Endodermal cell (in vitro differentiated cells): ENCODE data around the gene KDSR. TPM values are rescaled to one million over a fixed set of nuclear protein-coding genes. Genes with fewer than 3 reads are reported as not detected.

Source experiments
- DNase-seq: peaks from one replicate; pipeline ENCODE4 v3.0.0-alpha.2; 2017
- H3K27ac ChIP-seq: 2 replicates; pipeline ENCODE4 v1.5.1; 2013; ENCODE audit warnings: mild to moderate bottlenecking, low read depth, low read length, moderate library complexity
- H3K27me3 ChIP-seq: 2 replicates; pipeline ENCODE4 v1.6.1; 2013; ENCODE audit warnings: mild to moderate bottlenecking, low read length, moderate library complexity; ENCODE audit not compliant: insufficient read depth, control insufficient read depth, poor library complexity, severe bottlenecking
- H3K36me3 ChIP-seq: 2 replicates; pipeline ENCODE4 v1.7.0; 2013; ENCODE audit warnings: mild to moderate bottlenecking, low read length, moderate library complexity; ENCODE audit not compliant: control insufficient read depth, insufficient read depth
- H3K4me1 ChIP-seq: one replicate; pipeline ENCODE4 v1.7.0; 2013; ENCODE audit warnings: low read length; ENCODE audit not compliant: control insufficient read depth, insufficient read depth
- H3K4me3 ChIP-seq: 2 replicates; pipeline ENCODE4 v1.5.1; 2013; ENCODE audit warnings: mild to moderate bottlenecking, low read length, moderate library complexity
- H3K9ac ChIP-seq: 2 replicates; pipeline ENCODE4 v1.6.1; 2013; ENCODE audit warnings: mild to moderate bottlenecking, low read length, moderate library complexity; ENCODE audit not compliant: poor library complexity, severe bottlenecking; ENCODE audit errors: extremely low read depth
- H3K9me3 ChIP-seq: 2 replicates; pipeline ENCODE4 v1.6.1; 2013; ENCODE audit warnings: mild to moderate bottlenecking, low read length, moderate library complexity; ENCODE audit not compliant: control insufficient read depth
- H3K27ac Mint-ChIP-seq: 2 replicates; pipeline ENCODE4 v1.8.0; 2020; ENCODE audit warnings: mixed read lengths
- H3K27me3 Mint-ChIP-seq: 2 replicates; pipeline ENCODE4 v1.8.0; 2021; ENCODE audit warnings: mild to moderate bottlenecking, mixed read lengths; ENCODE audit not compliant: insufficient read depth
- H3K36me3 Mint-ChIP-seq: 2 replicates; pipeline ENCODE4 v1.8.0; 2020; ENCODE audit warnings: low read depth, mixed read lengths
- H3K4me1 Mint-ChIP-seq: 2 replicates; pipeline ENCODE4 v1.8.0; 2020; ENCODE audit warnings: mixed read lengths
- H3K4me3 Mint-ChIP-seq: 2 replicates; pipeline ENCODE4 v1.8.0; 2020; ENCODE audit warnings: mild to moderate bottlenecking, moderate library complexity, mixed read lengths
- H3K9me3 Mint-ChIP-seq: 2 replicates; pipeline ENCODE4 v1.8.0; 2020; ENCODE audit warnings: mild to moderate bottlenecking, mixed read lengths
- WGBS, 2 experiments: methylation state at CpG; one replicate each; pipeline versions ENCODE4 v1.1.5 to v1.1.7; 2013; ENCODE audit warnings: missing lambda C conversion rate in 2 of 2, mixed read lengths in 1 of 2; ENCODE audit not compliant: insufficient coverage in 1 of 2, insufficient read length in 1 of 2; 5-methylcytosine and 5-hydroxymethylcytosine counted together
- total RNA-seq, 2 donors: library from RNA; stranded (reverse); fragmentation: NEBNext Ultra II Directional in 1 of 2; extraction: Animal tissue kit (Norgen Biotek cat#: 25700) in 1 of 2; gene quantifications; 2 replicates in 1 of 2; 3 replicates in 1 of 2; pipeline ENCODE4 v1.2.1, GENCODE V29; 2021
- TF ChIP-seq, protein P1 (sequence below): fragments of 200-600 bp; sonication (generic); conservative IDR thresholded peaks from 2 replicates; pipeline ENCODE4 v1.5.0; 2021; ENCODE audit warnings: antibody characterized with exemption, mild to moderate bottlenecking

The KDSR gene
- total RNA-seq, 2 donors from 2014 or later: 39.3 to 51.0 TPM

- no peak for DNase-seq
- no peaks in the 10 kb centered on the region for H3K4me1 Mint-ChIP-seq
- H3K4me1 ChIP-seq: no peaks in the 10 kb centered on the region
- H3K27ac ChIP-seq: no peak overlapping the region
- H3K27ac Mint-ChIP-seq: no peak overlapping the region
- peaks cover 36% of the 10 kb centered on the region for H3K27me3 Mint-ChIP-seq
- H3K36me3 Mint-ChIP-seq: no peaks in the 10 kb centered on the region
- no peaks in the 10 kb centered on the region for H3K9me3 Mint-ChIP-seq
- H3K27me3 ChIP-seq: peaks cover 32% of the 10 kb centered on the region
- TF ChIP-seq, protein P1, sequence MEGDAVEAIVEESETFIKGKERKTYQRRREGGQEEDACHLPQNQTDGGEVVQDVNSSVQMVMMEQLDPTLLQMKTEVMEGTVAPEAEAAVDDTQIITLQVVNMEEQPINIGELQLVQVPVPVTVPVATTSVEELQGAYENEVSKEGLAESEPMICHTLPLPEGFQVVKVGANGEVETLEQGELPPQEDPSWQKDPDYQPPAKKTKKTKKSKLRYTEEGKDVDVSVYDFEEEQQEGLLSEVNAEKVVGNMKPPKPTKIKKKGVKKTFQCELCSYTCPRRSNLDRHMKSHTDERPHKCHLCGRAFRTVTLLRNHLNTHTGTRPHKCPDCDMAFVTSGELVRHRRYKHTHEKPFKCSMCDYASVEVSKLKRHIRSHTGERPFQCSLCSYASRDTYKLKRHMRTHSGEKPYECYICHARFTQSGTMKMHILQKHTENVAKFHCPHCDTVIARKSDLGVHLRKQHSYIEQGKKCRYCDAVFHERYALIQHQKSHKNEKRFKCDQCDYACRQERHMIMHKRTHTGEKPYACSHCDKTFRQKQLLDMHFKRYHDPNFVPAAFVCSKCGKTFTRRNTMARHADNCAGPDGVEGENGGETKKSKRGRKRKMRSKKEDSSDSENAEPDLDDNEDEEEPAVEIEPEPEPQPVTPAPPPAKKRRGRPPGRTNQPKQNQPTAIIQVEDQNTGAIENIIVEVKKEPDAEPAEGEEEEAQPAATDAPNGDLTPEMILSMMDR: no peak
- no peaks in the 10 kb centered on the region for H3K36me3 ChIP-seq
- WGBS, 2 experiments: 90 to 94% methylated on average over 4 to 5 of the region's 5 CpGs
- H3K4me3 ChIP-seq: no peak overlapping the region
- H3K4me3 Mint-ChIP-seq: no peak overlapping the region
- no peak overlapping the region for H3K9ac ChIP-seq
- no peaks in the 10 kb centered on the region for H3K9me3 ChIP-seq
Observed at GRCh38 chr18:63312737-63313395, 54.1 kb downstream of the KDSR start.

- no peak for DNase-seq
- peaks cover 24% of the 10 kb centered on the region for H3K27me3 ChIP-seq
- H3K27ac ChIP-seq: no peak overlapping the region
- Mint-ChIP-seq H3K4me1 (no peaks in the 10 kb centered on the region), H3K27ac (no peak overlapping the region), H3K36me3 (no peaks in the 10 kb centered on the region), H3K27me3 (peaks cover 27% of the 10 kb centered on the region), H3K9me3 (no peaks in the 10 kb centered on the region), H3K4me3 (no peak overlapping the region)
- no peaks in the 10 kb centered on the region for H3K36me3 ChIP-seq
- TF ChIP-seq, protein P1: no peak
- H3K9me3 ChIP-seq: no peaks in the 10 kb centered on the region
- WGBS, 2 experiments: 93% methylated on average over 3 of the region's 3 CpGs; no CpG with 5 or more reads in 1 of the 2 experiments
- H3K4me3 ChIP-seq: no peak overlapping the region
- no peak overlapping the region for H3K9ac ChIP-seq
- no peaks in the 10 kb centered on the region for H3K4me1 ChIP-seq
Observed at GRCh38 chr18:63312019-63312409, 55.0 kb downstream of the KDSR start.

- 84 to 88% methylated on average over 5 to 8 of the region's 8 CpGs for WGBS, 2 experiments
- H3K4me1 Mint-ChIP-seq: no peaks in the 10 kb centered on the region
- Histone ChIP-seq H3K27me3 (peaks cover 18% of the 10 kb centered on the region), H3K4me1 (no peaks in the 10 kb centered on the region), H3K27ac (no peak overlapping the region), H3K4me3 (no peak overlapping the region), H3K9ac (no peak overlapping the region), H3K36me3 (no peaks in the 10 kb centered on the region), H3K9me3 (no peaks in the 10 kb centered on the region)
- no peaks in the 10 kb centered on the region for H3K36me3 Mint-ChIP-seq
- H3K27me3 Mint-ChIP-seq: peaks cover 21% of the 10 kb centered on the region
- no peaks in the 10 kb centered on the region for H3K9me3 Mint-ChIP-seq
- H3K27ac Mint-ChIP-seq: no peak overlapping the region
- TF ChIP-seq, protein P1: no peak
- H3K4me3 Mint-ChIP-seq: no peak overlapping the region
- DNase-seq: no peak
Observed at GRCh38 chr18:63311118-63312018, 55.6 kb downstream of the KDSR start.
